MCF 10A (cell line): Measurements from ENCODE around the gene HELZ. TPM values are rescaled to one million over a fixed set of nuclear protein-coding genes. Genes with fewer than 3 reads are reported as not detected.

Experiments used
- BruUV-seq: library from RNA; stranded (reverse); fragments of 400-500 nt; replicated peaks from 2 replicates; lab custom pipeline; 2021; lab: Mats Ljungman, UMichigan
- CTCF ChIA-PET: fragments of 300-600 bp; sonication (Branson Sonifier 250); formaldehyde crosslinking; extraction: SDS; loops from one replicate; lab custom pipeline; 2021; ENCODE audit warnings: antibody characterized with exemption, inconsistent platforms; lab: Yijun Ruan, JAX
- POLR2A ChIA-PET: fragments of 300-600, 350-650 bp; sonication (Branson Sonifier 250); formaldehyde crosslinking; extraction: SDS; loops from one replicate; lab custom pipeline; 2020; ENCODE audit warnings: antibody characterized with exemption, inconsistent platforms; lab: Yijun Ruan, JAX
- DNase-seq: peaks from one replicate; pipeline ENCODE4 v3.0.0-alpha.2; 2018; ENCODE audit not compliant: unreplicated experiment
- H3K27ac Mint-ChIP-seq: one replicate; pipeline ENCODE4 v1.8.0; 2022; ENCODE audit warnings: mild to moderate bottlenecking, low read depth, mixed read lengths; ENCODE audit not compliant: unreplicated experiment
- H3K27me3 Mint-ChIP-seq: one replicate; pipeline ENCODE4 v1.8.0; 2022; ENCODE audit warnings: mixed read lengths; ENCODE audit not compliant: insufficient read depth, unreplicated experiment
- H3K36me3 Mint-ChIP-seq: one replicate; pipeline ENCODE4 v1.8.0; 2022; ENCODE audit warnings: mild to moderate bottlenecking, moderate library complexity, mixed read lengths; ENCODE audit not compliant: insufficient read depth, unreplicated experiment
- H3K4me1 Mint-ChIP-seq: one replicate; pipeline ENCODE4 v1.8.0; 2022; ENCODE audit warnings: mixed read lengths; ENCODE audit not compliant: insufficient read depth, unreplicated experiment
- H3K4me3 Mint-ChIP-seq: one replicate; pipeline ENCODE4 v1.8.0; 2022; ENCODE audit warnings: mild to moderate bottlenecking, moderate library complexity, mixed read lengths; ENCODE audit not compliant: unreplicated experiment
- H3K9me3 Mint-ChIP-seq: one replicate; pipeline ENCODE4 v1.8.0; 2022; ENCODE audit warnings: mixed read lengths; ENCODE audit not compliant: unreplicated experiment
- CTCF ChIP-seq: fragments of 200-600 bp; IDR thresholded peaks from one replicate; pipeline ENCODE4 v1.8.0; 2022; ENCODE audit warnings: antibody characterized with exemption, mild to moderate bottlenecking; ENCODE audit not compliant: unreplicated experiment
- intact Hi-C: fragments of 100-400 bp; cut with micrococcal nuclease; formaldehyde crosslinking; loops from 2 replicates; pipeline ENCODE4 v1.14.1; 2022
- total RNA-seq: library from RNA; stranded (reverse); gene quantifications from 2 replicates; pipeline ENCODE4 v1.2.3, GENCODE V29; 2022

HELZ gene
- total RNA-seq, 1 experiment from 2014 or later, result 71.7 TPM

DNA sequence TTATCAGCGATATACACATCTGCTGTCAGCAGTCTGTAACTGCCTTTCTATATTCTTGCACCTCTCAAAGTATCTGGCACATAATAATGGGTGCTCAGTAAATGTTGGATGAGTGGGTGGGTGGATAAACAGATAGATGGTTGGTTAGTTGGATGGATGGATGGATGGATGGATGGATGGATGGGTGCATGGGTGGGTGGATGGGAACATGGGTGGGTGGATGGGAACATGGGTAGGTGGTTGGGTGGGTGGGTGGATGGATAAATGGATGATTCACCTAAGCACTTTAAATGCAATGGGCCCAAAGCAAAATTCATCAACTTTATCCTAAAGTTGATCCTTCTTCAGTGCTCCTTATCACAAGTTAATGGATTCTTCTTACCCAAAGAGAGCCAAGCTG is 48.6 kb downstream of the HELZ start:
- no peak for DNase-seq
- no peak for TF ChIP-seq CTCF
- intact Hi-C loops, result no loop called here
- Mint-ChIP-seq H3K36me3 (peaks cover 82% of the 10 kb centered on the region), H3K4me3 (no peak overlapping the region), H3K27me3 (no peaks in the 10 kb centered on the region), H3K4me1 (peaks cover 11% of the 10 kb centered on the region), H3K9me3 (no peaks in the 10 kb centered on the region), H3K27ac (no peak overlapping the region)
- no TSS peak for BruUV-seq
- POLR2A ChIA-PET, result no interaction called here
- CTCF ChIA-PET, result no interaction called here

DNA sequence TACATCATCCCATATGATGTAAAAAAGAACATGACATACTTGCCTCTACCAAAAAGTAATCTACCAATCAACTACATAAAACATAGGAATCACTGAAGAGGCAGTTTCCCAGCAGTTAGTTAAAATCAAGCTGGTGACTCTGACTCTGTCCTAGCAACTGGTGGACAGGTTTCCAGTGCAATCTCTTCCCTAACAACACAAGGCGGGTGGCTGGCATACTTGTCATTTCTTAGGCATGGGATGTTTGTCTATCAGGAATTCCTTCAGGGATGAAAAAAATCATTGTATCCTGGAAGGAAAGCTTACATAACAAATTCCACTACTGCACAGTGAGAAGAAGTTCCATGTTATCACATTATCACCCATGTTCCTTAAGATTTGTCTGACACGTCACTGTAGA is 50.9 kb downstream of the HELZ start:
- ChIA-PET CTCF (interaction anchor here (0.7 to 1.4 kb wide), 2 partner anchors 28 to 72 kb away, joined by 3 to 4 read pairs; no protein-coding TSS in a partner anchor), POLR2A (interaction anchor here (0.6 to 1.2 kb wide), 4 partner anchors 16 to 555 kb away, joined by 3 to 5 read pairs (median 3); no protein-coding TSS in a partner anchor)
- no peak overlapping the region for H3K27ac Mint-ChIP-seq
- TF ChIP-seq CTCF, result no peak
- intact Hi-C loops, result no loop called here
- peaks cover 78% of the 10 kb centered on the region for H3K36me3 Mint-ChIP-seq
- DNase-seq, result no peak
- H3K27me3 Mint-ChIP-seq, result no peaks in the 10 kb centered on the region
- no TSS peak for BruUV-seq
- peaks cover 11% of the 10 kb centered on the region for H3K4me1 Mint-ChIP-seq
- H3K4me3 Mint-ChIP-seq, result no peak overlapping the region
- H3K9me3 Mint-ChIP-seq, result no peaks in the 10 kb centered on the region

DNA sequence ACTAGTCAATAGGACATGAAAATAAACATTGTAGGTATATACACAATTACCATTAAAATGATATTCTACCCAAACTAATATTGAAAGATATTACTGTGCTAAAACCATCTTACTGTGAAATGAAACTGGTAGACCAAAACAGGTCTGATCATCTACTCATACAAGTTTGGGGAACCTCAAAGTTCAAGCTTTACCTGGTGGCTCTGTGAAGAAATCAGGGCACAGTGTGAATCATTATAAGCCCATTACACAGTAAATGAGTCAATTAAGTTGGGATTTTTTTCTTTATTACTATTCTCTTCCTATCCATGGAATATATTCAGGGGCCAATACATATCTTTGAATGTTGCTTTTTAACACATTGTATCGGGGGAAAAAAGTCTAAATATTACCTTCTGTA is 57.1 kb downstream of the HELZ start:
- Mint-ChIP-seq H3K27me3 (no peaks in the 10 kb centered on the region), H3K36me3 (peaks cover 65% of the 10 kb centered on the region), H3K9me3 (no peaks in the 10 kb centered on the region), H3K4me1 (no peaks in the 10 kb centered on the region), H3K4me3 (no peak overlapping the region), H3K27ac (no peak overlapping the region)
- POLR2A ChIA-PET, result interaction anchor here (1.3 kb wide), 1 partner anchor 10 kb away, joined by 4 read pairs; no protein-coding TSS in a partner anchor
- no peak for TF ChIP-seq CTCF
- no TSS peak for BruUV-seq
- intact Hi-C loops, result no loop called here
- DNase-seq, result no peak
- CTCF ChIA-PET, result interaction anchor here (1.1 kb wide), 1 partner anchor 157 kb away, joined by 3 read pairs; no protein-coding TSS in a partner anchor

- no peak overlapping the region for H3K4me3 Mint-ChIP-seq
- H3K27ac Mint-ChIP-seq, result no peak overlapping the region
- no peak for DNase-seq
- CTCF ChIA-PET, result no interaction called here
- no peaks in the 10 kb centered on the region for H3K4me1 Mint-ChIP-seq
- H3K36me3 Mint-ChIP-seq, result peaks cover 65% of the 10 kb centered on the region
- no peaks in the 10 kb centered on the region for H3K9me3 Mint-ChIP-seq
- H3K27me3 Mint-ChIP-seq, result no peaks in the 10 kb centered on the region
- POLR2A ChIA-PET, result no interaction called here
- intact Hi-C loops, result no loop called here
- no peak for TF ChIP-seq CTCF
- no TSS peak for BruUV-seq
Observed at GRCh38 chr17:67186782-67187181, 58.2 kb downstream of the HELZ start.
